ENCODE data around the gene LINGO3.
A peak's percentile ranks its signal among the peaks of the same experiment; 100 is the strongest.

The LINGO3 gene

DNA sequence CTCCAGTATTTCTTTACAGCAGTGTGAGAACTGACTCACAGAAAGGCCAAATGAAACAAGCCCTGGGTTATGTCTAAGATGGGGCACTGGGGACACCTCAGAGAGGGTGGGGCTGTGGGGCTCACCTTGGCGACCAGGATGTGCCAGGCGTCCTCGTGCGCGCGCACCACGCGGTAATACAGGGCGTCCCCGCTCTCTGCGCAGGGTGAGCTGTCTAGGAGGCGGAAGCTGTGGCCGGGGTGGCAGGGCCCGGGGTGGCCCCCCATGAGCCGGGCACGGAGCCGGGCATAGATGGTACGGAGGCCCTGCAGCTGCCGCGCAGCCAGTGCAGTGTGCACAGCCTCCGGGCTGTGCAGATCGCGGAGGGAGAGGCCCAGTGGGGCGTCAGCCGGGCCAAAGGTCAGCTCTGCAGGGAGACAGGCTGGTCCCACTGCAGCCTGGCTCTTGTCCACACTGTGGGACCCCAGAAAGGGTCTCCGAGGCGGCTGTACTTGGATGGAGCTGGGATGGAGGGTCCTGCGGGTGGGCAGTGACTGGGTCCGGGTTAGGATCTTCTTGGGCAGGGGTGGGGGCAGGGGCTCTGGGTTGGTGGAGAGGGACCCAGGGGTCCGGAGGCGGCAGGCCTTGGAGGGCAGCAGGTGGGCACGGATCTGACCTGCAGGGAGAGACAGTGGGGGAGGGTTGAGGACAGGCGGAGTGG lies 29.3 kb downstream of the LINGO3 start:
- no peak for DNase-seq

DNA sequence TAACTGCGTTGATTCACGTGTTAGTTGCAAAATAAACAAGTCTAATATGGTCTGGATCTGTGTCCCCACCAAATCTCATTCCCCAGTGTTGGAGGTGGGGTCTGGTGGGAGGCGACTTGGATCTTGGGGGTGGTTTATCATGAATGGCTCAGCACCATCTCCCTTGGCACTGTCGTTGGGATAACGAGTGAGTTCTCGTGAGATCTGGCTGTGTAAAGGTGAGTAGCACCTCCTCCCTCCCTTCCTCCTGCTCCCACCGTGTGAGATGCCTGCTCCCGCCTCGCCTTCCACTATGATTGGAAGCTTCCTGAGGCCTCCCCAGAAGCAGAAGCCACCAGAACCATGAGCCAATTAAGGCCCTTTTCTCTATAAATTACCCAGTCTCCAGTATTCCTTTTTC lies 30.8 kb downstream of the LINGO3 start:
- DNase-seq: no peak

DNA sequence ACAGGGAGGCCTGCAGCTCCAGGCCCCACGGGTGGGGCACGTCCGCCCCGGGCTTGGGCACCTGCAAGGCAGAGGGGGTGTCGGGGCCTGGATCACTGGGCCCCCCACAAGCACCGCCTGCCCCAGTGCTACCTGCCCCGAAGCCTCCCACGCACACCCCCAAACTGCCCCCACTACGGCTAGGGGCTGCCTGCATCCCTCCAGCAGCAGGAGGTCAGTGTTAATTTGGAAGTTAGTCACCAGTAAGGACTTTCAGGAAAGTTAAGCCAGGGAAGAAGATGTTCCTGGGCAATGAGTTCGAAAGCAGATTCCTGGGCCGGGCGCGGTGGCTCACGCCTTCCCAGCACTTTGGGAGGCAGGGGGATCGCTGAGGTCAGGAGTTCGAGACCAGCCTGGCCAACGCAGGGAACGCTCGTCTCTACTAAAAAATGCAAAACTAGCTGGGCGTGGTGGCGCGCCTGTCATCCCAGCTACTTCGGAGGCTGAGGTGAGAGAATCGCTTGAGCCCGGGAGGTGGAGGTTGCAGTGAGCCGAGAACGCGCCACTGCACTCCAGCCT lies 31.4 kb downstream of the LINGO3 start:
- DNase-seq: no peak

DNA sequence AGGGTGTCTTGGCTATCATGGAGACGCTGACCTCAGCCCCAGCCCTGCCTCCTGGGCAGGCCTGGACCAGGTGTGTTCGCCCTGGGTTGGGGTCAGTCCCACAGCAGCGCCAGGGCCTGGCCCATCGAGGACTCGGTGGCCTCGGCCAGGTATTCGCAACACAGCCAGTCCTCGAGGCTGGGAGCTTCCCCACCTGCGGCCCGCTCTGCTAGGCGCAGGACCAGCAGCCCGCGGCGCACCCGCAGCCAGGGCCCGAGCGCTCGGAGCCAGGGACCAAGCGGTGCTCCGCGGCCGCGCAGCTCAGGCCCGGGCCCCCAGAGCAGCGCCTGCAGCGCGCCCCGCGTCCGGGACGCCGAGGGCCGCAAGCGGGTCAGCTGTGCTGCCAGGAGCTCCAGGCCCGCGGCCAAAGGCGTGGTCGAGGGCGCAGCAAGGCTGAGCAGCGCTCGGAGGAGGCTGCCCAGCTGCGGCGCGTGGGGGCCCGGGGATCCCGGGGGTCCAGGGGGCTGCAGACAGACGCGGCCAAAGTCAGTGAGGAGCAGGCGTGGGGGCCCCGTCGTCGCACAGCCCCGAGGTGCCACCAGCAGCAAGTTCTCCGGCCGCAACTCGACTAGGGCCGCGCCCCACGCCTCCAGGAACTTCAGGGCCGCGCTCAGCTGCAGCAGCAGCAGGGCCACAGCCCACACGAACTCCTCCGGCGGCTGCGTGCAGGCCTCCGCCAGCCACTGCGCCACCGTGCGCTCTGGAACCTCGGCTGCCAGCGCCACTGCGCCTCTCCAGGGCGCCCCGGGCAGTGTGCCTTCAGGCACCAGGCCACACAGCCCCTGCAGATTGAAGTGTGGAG lies 32.1 kb downstream of the LINGO3 start:
- no peak for DNase-seq

DNA sequence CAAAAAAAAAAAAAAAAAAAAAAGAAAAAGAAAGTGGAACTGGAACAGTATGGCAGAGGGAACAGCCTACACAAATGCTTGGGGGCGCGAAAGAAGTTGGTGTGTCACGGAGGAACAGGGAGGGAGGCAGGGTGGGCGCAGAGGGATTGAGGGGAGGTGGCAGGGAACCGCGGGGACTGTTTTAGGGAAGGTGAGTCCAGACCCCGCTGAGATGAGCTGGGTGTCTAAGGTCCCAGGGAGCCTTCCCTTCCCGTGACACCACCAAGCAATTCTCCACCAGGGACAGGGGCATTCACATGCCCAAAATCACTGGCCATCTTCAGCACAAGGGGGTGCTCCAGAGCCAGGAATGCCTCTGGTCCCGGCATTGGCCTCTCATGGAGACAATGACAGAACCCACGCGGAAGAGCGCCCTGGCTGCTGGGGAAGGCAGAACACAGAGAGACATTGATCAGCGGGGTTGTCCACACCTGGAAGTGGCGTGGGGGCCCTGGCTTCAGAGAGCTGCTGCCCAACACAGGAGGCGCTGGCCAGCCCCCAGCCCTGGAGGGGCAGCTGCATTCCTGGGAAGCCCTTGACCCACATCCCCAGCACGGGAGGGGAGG lies 32.9 kb downstream of the LINGO3 start:
- peak in 1 of 2 experiments; percentile 27 for DNase-seq

DNA sequence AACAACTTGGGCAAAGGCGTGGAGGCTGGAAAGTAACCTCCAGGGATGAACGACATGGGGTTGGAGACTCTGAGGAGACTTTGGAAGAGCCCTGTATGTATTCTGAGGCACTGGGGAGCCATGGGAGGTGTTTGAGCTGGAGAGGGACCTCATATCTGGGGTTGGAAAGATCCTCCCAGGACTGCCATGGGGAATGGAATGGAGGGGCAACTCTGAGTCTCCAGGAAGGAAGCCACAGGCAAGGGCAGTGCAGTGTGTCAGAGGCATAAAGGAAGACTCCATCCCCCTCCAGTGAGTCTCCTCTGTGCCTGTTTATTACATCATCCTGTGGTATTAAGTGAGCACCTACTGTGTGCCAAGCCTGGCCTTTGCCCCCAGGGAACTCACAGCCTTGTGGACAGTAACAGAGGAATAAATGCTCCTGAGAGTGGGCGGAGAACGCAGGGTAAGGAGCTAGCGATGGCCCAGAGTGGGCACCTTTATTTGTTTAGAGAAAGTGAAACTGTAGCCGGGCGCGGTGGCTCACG lies 33.7 kb downstream of the LINGO3 start:
- no peak for DNase-seq

DNA sequence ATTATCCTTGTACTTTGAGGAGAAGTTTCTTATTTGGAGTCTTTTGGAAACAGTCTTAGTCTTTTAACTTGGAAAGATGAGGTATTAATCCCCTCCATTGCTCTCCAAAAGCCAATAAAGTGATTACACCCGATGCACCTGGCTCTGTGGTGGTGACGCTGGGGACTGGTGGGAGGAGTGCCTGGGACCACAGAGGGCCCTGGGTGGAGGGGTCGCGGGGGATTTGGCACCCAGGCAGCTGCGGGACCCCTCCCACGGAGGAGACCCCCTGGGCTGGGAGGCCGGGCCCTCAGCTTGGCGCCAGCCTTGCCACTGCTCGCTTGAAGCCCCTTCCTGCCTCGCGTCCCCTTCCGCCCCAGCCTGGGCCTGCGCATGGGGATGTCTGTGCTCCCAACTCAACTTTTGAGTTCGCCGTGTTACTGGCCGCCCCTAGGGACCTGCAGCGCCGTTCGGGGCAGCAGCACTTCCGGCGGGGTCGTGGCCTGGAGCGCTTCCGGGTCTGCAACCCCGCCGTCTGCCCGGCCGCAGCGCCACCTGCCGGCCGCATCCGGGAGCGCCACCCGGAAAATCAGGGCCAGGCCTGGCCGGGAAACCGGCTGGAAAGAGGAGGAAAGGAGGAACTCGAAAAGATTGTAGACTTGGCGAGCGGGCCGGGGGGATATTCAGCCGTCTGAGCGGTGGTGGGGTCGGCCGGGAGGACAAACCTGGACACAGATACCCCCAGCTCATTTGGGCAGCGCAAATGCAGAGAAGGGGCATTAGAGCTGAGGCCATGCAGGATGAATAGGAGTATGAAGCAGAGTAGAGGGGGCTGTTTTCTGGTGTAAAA lies 34.4 kb downstream of the LINGO3 start:
- DNase-seq: peak in 1 of 2 experiments; percentile 43

DNA sequence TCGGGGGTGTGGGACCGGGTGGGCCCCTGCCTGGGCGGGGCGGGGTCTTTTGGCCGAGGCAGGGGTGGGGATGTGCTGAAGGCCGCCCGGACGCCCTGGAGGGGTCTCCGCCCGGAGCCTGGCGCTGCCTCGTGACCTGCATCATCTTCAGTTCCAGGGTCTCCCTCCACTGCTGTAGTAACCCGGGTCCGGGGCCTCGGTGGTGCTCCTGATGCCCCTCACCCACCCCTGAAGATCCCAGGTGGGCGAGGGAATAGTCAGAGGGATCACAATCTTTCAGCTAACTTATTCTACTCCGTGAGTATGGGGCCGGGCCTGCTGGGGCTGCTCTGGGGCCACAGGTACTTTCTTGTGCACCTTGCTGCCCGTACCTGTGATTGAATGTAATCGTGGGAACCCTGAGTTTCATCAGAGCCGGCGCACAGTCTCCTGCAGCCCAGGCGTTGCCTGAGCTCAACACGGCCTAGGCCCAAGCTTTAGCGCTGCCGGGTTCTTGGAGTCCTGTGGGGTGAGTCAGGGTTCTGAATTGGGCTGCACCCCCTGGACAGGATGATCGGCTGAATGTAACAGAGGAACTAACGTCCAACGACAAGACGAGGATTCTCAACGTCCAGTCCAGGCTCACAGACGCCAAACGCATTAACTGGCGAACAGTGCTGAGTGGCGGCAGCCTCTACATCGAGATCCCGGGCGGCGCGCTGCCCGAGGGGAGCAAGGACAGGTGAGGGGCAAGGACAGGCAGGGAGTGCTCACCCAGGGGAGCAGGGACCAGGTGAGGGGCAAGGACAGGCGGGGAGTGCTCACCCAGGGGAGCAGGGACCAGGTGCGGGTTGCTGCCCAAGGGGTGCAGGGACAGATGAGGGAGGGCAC lies 36.5 kb downstream of the LINGO3 start:
- DNase-seq: no peak

DNA sequence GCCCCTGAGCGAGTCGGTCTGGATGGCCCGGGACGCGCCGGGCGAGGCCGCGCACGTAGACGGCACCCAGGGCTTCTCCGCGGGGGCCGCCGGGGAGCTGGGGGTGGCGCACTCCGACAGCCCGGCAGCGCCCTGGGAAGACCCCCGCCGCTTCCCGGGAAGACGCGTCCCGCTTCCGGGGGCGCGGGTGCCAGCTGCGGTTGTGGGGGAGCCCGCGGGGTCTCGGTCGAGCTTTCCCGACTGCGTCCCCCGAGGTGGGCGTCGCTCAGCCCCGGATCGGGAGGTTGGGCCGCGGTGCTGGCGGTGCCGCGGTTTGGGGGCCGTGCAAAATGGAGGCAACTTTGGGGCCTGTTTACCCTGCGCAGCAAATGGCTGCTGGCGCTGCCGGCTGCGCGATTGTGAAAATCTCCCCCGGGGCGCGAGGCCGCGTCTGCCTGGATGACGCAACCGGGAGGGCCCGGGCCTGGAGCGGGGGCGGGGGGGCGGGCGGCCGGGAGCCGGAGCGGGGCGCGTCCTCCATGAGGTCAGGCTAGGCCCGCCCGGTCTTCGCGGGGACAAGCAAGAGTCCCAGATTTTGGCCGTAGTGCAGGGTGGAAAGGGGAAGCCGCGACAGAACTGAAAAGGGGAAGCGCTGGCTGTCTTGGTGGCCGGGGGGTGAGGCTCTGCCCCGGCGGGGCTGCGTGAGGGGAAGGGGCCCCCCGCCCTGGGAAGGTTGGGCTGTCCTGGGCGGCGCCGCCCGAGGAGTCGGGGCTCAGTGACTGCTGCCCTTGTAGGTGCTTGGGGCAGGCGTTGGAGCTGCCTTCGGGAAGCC lies 37.3 kb downstream of the LINGO3 start:
- peak in 1 of 2 experiments; percentile 38 for DNase-seq

DNA sequence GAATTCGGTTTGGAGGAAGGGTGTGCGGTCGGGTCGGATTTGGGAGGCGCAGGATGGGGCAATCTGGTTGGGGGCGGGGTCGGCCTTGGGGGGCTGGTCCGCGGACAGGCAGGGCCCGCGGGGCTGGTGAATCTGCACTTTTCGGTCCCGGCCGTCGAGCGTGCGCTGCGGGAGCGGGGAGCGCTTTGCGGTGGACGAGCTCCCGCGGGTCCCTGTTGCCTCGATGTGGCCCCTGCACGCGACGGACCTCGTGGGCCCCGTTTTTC lies 37.9 kb downstream of the LINGO3 start:
- no peak for DNase-seq

DNA sequence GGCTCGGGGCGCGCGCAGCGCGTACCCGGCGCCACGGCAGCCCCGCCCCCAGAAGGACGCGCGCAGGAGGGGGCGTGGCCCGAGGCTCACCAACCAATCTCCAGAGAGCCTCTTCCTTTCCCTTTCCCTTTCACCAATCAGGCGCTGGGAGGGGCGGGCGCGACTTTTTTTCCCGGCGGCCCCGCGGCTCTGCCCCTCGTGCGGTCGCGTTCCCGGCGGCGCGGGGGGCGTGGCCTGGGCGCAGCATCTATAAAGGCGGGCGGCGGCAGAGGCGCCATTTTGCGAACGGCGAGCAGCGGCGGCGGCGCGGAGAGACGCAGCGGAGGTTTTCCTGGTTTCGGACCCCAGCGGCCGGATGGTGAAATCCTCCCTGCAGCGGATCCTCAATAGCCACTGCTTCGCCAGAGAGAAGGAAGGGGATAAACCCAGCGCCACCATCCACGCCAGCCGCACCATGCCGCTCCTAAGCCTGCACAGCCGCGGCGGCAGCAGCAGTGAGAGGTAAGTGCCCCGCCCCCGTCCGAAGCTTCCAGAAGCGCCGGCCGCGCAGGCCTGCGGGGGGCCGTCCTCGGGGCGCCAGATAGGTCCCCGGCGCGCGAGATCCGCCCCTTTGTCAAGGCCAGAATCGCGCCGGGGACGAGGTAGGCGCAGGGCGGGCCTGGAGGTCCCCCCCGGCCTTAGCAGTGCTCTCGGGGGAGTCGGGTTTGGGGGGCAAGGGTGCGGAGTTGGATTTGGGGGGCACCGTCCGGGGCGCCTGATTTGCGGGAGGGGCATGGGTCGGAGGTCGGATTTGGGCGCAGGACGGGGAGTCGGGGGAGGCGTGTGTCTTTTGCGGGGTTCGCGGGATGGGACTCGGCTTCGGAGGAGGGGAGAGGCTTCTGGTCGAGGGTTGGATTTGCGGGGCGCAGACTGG lies 38.5 kb downstream of the LINGO3 start:
- peak; percentile 74 to 93 for DNase-seq

DNA sequence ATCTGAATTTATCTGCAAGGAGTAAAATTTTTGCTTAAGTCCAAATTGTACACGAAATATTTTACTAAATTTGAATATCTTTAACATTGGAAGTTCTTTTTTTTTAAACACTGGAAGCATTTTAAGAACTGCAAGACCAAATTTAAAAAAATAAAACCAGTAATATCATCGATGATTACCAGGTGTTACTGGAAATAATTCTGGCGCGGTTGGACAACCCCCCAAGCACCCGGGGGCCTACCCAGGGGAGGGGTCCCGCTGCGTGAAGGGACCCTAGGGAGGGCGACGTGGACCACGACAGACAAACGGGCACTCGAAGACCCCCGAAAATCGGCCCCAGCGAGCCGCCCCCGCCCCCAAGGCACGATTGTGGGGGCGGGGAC lies 39.1 kb downstream of the LINGO3 start:
- no peak for DNase-seq

DNA sequence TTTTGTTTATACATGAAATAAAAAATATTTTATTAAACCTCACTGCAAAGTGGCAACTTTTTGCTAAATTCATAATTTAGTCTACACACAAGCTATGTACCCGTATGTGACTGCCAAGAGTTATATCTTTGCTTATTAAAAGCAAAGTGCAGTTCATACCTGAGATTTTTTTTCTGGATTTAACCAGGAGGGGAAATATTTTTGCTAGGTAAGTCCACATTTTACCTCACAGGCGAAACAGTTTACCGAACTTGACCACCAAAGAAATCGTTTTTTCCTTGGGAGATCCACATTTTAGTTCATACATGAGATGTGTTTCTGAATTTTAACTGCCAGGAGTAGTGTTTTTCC lies 39.5 kb downstream of the LINGO3 start:
- DNase-seq: no peak

DNA sequence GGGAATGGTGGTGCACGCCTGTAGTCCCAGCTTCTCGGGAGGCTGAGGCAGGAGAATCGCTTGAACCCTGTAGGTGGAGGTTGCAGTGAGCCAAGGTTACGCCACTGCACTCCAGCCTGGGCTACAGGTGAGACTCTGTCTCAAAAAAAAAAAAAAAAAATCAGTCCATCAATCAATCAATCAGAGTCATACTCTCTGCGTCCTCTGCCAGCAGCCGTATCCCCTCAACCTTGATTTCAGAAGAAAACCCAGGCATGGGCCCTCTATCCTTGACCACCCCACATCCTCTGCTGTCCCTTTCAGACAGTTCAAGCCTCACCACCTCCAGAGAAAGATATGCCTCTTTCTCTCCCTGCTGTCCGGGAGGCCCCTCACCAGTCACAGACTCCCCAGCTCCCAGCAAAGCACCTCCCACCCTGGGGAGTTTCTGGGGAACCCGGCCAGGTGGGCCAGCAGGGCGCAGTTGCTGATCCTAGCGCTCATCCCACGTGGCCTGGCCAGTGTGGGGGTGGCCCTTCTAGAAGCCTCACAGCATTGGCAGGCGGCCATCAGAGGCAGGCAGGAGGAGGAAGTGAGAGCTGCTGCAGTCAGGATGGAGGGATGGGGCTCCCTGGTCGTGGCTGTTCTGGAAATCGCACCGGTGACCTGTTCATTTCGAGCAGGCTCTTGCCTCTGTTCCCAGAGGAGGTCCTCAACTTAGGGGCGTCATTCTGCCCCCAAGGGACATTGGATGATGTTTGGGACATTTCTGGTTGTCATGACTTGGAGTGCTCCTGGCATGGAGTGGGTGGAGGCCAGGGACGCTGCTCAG lies 41.6 kb downstream of the LINGO3 start:
- DNase-seq: no peak

DNA sequence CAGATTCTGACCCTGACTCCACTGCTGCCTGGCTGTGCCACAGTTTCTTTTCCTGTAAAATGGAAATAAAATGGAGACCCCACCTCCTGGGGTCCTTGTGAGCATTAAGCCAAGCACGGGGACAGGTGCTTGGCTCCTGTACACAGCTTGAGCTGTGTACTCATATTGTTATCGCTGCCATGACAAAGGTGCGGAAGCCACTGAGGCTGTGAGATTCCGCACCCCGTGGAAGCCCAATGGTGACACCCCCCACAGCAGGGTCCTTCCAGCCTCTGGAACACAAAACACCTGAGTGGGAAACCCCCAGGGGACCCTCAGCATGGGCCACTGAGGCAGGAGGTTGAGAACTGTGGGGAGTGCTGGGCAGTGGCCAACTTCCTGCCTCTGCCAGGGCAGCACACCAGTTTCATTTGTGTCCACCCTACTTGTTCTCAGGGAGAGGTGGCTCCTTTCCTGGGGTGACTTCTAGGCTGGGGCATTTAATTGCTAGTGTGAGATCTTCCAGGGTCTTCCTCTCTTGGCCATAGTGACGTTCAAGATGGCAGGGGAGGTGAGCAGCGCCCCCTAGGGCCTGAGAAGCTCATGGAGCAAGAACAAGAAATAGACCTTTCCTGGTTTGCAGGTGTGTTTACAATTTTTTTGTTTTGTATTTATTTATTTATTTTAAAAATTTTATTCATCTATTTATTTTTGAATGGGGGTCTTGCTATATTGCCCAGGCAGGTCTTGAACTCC lies 46.3 kb downstream of the LINGO3 start:
- DNase-seq: peak in 1 of 2 experiments; percentile 14

DNA sequence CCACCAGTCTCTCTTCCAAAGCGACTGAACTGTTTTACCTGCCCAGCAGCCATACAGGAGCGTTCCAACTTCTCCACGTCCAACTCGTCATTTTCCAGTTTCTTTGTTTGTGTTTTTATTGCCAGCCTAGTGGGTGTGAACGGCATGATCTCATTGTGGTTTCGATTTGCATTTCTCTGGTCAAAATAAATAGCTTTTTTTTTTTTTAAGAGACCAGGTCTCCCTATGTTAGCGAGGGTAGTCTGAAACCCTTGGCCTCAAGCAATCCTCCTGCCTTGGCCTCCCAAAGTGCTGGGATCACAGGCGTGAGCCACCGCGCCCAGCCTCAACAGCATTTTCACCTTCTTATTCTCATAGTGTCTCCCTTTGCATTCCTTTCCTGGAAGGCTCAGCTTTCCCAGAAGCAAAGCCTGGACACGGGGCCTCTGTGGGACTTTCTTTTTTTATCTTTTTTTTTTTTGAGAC lies 47.6 kb downstream of the LINGO3 start:
- no peak for DNase-seq

DNA sequence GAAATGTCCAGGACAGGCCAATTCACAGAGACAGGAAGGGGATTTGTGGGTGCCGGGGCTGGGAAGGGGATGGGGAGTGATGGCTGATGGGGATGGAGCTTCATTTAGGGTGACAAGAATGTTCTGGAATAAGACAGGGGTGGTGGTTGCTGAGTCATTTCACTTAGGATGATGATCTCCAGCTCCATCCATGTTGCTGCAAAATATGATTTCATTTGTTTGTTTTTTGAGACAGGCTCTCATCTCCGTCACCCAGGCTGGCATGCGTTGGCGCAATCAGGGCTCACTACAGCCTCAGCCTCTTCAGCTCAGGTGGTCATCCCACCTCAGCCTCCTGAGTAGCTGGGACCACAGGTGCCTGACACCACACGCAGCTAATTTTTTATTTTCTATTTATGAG lies 48.6 kb downstream of the LINGO3 start:
- DNase-seq: no peak
